KMS-11 (cell line): ENCODE results near the gene OPRL1.
"Not testable (repeated sequence)": the region's sequence is repeated elsewhere in the genome, so short reads cannot be mapped to it uniquely, and the experiment has no call there.

Experiments used
- H2AFZ ChIP-seq: fragments of 200-600 bp; sonication (generic); 2 replicates; pipeline ENCODE4 v1.6.1; 2016; ENCODE audit warnings: antibody characterized with exemption, mixed run types, low read depth
- H3K27ac ChIP-seq: fragments of 200-600 bp; sonication (generic); 2 replicates; pipeline ENCODE4 v1.6.1; 2016; ENCODE audit warnings: mild to moderate bottlenecking, mixed run types
- H3K27me3 ChIP-seq: fragments of 200-600 bp; sonication (generic); 2 replicates; pipeline ENCODE4 v1.6.1; 2017; ENCODE audit warnings: mild to moderate bottlenecking, low read depth, mixed run types, moderate library complexity; ENCODE audit not compliant: insufficient read depth
- H3K36me3 ChIP-seq: fragments of 200-600 bp; sonication (generic); 2 replicates; pipeline ENCODE4 v1.6.1; 2017; ENCODE audit warnings: mild to moderate bottlenecking, mixed run types; ENCODE audit not compliant: insufficient read depth
- H3K4me1 ChIP-seq: fragments of 200-600 bp; sonication (generic); 2 replicates; pipeline ENCODE4 v1.6.1; 2016; ENCODE audit warnings: mild to moderate bottlenecking, low read depth, mixed run types; ENCODE audit not compliant: poor library complexity, severe bottlenecking
- H3K4me2 ChIP-seq: fragments of 200-600 bp; sonication (generic); 2 replicates; pipeline ENCODE4 v1.7.0; 2016; ENCODE audit warnings: mild to moderate bottlenecking, mixed run types
- H3K4me3 ChIP-seq: fragments of 200-600 bp; sonication (generic); IDR thresholded peaks from 2 replicates; pipeline ENCODE4 v1.6.1; 2017; ENCODE audit warnings: low read depth, low read length, mixed read lengths; ENCODE audit not compliant: insufficient read depth
- H3K79me2 ChIP-seq: fragments of 200-600 bp; sonication (generic); 2 replicates; pipeline ENCODE4 v1.6.1; 2016; ENCODE audit warnings: low read depth, mixed run types; ENCODE audit not compliant: insufficient read depth
- H3K9ac ChIP-seq: fragments of 200-600 bp; sonication (generic); 2 replicates; pipeline ENCODE4 v1.6.1; 2016; ENCODE audit warnings: mild to moderate bottlenecking, mixed run types
- H4K20me1 ChIP-seq: fragments of 200-600 bp; sonication (generic); 2 replicates; pipeline ENCODE4 v1.6.1; 2016; ENCODE audit warnings: mild to moderate bottlenecking, mixed run types; ENCODE audit not compliant: insufficient read depth
- TF ChIP-seq, protein P1 (sequence below): fragments of 200-600 bp; sonication (generic); conservative IDR thresholded peaks from 2 replicates; pipeline ENCODE4 v1.6.1; 2017; ENCODE audit warnings: low read depth, mild to moderate bottlenecking, antibody characterized with exemption, low read length, moderate library complexity, mixed read lengths

Gene OPRL1

DNA sequence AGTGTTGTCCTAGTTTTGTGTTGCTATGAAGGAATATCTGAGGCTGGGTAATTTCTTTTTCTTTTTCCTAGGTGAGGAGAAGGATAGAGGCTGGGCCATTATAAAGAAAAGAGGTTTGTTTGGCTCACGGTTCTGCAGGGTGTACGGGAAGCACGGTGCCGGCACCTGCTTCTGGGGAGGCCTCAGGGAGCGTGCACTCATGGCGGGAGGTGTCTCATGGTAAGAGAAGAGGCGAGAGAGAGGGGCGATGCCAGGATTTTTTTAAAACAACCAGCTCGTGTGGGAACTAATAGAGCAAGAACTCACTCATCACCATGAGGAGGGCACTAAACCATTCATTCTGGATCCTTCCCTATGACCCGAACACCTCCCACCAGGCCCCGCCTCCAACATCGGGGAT, 41.7 kb downstream of the OPRL1 start:
- Histone ChIP-seq H3K27ac (no peak overlapping the region), H3K9ac (no peak overlapping the region), H4K20me1 (no peaks in the 10 kb centered on the region), H3K79me2 (no peaks in the 10 kb centered on the region), H3K27me3 (peaks cover 51% of the 10 kb centered on the region), H2AFZ (no peak overlapping the region), H3K4me2 (no peak overlapping the region), H3K4me1 (peaks cover 8% of the 10 kb centered on the region), H3K4me3 (no peak overlapping the region), H3K36me3 (no peaks in the 10 kb centered on the region)
- TF ChIP-seq, protein P1, sequence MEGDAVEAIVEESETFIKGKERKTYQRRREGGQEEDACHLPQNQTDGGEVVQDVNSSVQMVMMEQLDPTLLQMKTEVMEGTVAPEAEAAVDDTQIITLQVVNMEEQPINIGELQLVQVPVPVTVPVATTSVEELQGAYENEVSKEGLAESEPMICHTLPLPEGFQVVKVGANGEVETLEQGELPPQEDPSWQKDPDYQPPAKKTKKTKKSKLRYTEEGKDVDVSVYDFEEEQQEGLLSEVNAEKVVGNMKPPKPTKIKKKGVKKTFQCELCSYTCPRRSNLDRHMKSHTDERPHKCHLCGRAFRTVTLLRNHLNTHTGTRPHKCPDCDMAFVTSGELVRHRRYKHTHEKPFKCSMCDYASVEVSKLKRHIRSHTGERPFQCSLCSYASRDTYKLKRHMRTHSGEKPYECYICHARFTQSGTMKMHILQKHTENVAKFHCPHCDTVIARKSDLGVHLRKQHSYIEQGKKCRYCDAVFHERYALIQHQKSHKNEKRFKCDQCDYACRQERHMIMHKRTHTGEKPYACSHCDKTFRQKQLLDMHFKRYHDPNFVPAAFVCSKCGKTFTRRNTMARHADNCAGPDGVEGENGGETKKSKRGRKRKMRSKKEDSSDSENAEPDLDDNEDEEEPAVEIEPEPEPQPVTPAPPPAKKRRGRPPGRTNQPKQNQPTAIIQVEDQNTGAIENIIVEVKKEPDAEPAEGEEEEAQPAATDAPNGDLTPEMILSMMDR: no peak

DNA sequence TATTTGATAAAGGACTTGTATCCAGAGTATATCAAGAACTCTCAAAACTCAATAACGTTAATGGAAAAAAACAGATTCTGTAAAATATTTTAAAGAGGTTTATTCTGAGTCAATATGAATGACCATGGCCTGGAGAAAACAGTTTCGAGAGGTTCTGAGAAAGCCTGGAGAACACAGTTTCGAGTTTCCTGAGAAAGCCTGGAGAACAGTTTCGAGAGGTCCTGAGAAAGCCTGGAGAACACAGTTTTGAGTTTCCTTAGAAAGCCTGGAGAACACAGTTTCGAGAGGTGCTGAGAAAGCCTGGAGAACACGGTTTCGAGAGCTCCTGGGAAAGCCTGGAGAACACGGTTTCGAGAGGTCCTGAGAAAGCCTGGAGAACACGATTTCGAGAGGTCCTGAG, 43.0 kb downstream of the OPRL1 start:
- H2AFZ ChIP-seq, H3K36me3 ChIP-seq, H3K4me3 ChIP-seq, H3K79me2 ChIP-seq, H4K20me1 ChIP-seq, H3K4me1 ChIP-seq, H3K27ac ChIP-seq, H3K9ac ChIP-seq, H3K4me2 ChIP-seq: not testable (repeated sequence)
- peaks cover 50% of the 10 kb centered on the region for H3K27me3 ChIP-seq

DNA sequence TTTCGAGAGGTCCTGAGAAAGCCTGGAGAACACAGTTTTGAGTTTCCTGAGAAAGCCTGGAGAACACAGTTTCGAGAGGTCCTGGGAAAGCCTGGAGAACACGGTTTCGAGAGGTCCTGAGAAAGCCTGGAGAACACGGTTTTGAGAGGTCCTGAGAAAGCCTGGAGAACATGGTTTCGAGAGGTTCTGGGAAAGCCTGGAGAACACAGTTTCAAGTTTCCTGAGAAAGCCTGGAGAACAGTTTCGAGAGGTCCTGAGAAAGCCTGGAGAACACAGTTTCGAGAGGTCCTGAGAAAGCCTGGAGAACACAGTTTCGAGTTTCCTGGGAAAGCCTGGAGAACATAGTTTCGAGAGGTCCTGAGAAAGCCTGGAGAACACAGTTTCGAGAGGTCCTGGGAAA, 43.6 kb downstream of the OPRL1 start:
- H3K4me3 ChIP-seq, H3K79me2 ChIP-seq, H4K20me1 ChIP-seq, H2AFZ ChIP-seq, H3K4me1 ChIP-seq, H3K36me3 ChIP-seq, H3K9ac ChIP-seq, H3K4me2 ChIP-seq, H3K27ac ChIP-seq: not testable (repeated sequence)
- peaks cover 56% of the 10 kb centered on the region for H3K27me3 ChIP-seq

DNA sequence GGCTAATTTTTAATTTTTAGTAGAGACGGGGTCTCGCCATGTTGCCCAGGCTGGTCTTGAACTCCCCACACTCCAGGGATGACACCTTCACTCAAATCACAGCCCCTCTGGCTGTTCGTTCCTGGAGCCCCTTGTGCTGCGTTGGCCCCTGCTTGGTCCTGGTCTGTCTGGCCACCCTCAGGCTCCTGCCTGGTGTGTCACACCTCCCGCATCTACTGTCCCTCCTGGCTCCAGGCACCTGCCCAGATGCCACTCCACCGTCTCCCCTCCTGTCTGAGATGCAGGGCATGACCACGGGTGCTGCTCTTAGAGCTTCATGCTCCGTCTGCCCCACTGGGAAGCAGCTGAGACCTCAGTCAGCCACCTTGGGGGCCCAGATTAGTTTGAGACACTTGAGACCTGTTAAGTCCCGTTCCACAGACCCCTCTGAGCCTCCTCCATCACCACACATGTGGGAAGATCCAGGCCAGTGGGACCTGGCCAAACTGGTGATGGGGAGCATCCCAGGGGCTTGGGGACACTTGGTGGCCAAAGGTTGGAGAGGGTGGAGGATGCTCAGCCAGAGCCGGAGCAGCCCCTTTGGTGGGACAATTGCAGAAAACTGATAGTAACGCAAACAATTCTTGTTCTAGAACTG, 49.4 kb downstream of the OPRL1 start:
- H3K36me3 ChIP-seq: no peaks in the 10 kb centered on the region
- no peaks in the 10 kb centered on the region for H4K20me1 ChIP-seq
- H3K4me2 ChIP-seq: no peak overlapping the region
- H3K27me3 ChIP-seq: peaks cover 44% of the 10 kb centered on the region
- TF ChIP-seq, protein P1: no peak
- no peak overlapping the region for H3K9ac ChIP-seq
- no peaks in the 10 kb centered on the region for H3K4me1 ChIP-seq
- H3K27ac ChIP-seq: no peak overlapping the region
- H3K4me3 ChIP-seq: no peak overlapping the region
- H2AFZ ChIP-seq: no peak overlapping the region
- H3K79me2 ChIP-seq: no peaks in the 10 kb centered on the region

DNA sequence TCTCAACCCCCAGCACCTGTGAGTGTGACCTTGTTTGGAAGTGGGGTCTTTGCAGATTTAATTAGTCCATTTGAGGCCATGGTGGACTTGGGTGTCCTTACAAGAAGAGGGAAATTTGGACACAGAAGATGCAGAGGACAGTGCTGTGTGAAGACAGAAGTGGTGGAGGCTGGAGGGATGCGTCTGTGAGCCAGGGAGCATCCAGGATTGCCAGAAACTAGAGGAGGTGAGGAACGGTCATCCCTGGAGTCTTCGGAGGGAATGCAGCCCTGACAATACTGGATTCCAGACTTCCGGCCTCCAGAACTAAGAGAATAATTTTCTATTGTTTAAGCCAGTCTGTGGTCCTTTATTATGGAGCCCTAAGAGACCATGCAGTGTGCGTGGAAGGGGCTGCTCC, 50.4 kb downstream of the OPRL1 start:
- H3K4me3 ChIP-seq: no peak overlapping the region
- no peaks in the 10 kb centered on the region for H3K36me3 ChIP-seq
- no peak overlapping the region for H3K4me2 ChIP-seq
- no peak overlapping the region for H2AFZ ChIP-seq
- no peaks in the 10 kb centered on the region for H3K79me2 ChIP-seq
- no peaks in the 10 kb centered on the region for H3K4me1 ChIP-seq
- H3K27me3 ChIP-seq: peaks cover 42% of the 10 kb centered on the region
- TF ChIP-seq, protein P1: no peak
- H4K20me1 ChIP-seq: no peaks in the 10 kb centered on the region
- no peak overlapping the region for H3K9ac ChIP-seq
- no peak overlapping the region for H3K27ac ChIP-seq
